Measurements from ENCODE around the gene CCSER1. TPM values are rescaled to one million over a fixed set of nuclear protein-coding genes. Genes with fewer than 3 reads are reported as not detected.

The CCSER1 gene
- total RNA-seq, 2 experiments from 2014 or later: not detected

GRCh38 chr4:90159193-90159592 lies 32.0 kb downstream of the CCSER1 start:
- Mint-ChIP-seq H3K27ac (no peak overlapping the region), H3K9me3 (no peaks in the 10 kb centered on the region), H3K4me1 (ENCODE audit: low read depth) (no peaks in the 10 kb centered on the region), H3K27me3 (no peaks in the 10 kb centered on the region), H3K36me3 (ENCODE audit: low read depth) (no peaks in the 10 kb centered on the region), H3K4me3 (no peak overlapping the region)
- intact Hi-C loops (cut with micrococcal nuclease): no loop called here
- TF ChIP-seq, protein P1, sequence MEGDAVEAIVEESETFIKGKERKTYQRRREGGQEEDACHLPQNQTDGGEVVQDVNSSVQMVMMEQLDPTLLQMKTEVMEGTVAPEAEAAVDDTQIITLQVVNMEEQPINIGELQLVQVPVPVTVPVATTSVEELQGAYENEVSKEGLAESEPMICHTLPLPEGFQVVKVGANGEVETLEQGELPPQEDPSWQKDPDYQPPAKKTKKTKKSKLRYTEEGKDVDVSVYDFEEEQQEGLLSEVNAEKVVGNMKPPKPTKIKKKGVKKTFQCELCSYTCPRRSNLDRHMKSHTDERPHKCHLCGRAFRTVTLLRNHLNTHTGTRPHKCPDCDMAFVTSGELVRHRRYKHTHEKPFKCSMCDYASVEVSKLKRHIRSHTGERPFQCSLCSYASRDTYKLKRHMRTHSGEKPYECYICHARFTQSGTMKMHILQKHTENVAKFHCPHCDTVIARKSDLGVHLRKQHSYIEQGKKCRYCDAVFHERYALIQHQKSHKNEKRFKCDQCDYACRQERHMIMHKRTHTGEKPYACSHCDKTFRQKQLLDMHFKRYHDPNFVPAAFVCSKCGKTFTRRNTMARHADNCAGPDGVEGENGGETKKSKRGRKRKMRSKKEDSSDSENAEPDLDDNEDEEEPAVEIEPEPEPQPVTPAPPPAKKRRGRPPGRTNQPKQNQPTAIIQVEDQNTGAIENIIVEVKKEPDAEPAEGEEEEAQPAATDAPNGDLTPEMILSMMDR (IDR thresholded peaks at IDR 0.05): no peak
- DNase-seq (no peak), ATAC-seq (no peak)
- ChIA-PET CTCF (no interaction called here), POLR2A (no interaction called here)

DNA sequence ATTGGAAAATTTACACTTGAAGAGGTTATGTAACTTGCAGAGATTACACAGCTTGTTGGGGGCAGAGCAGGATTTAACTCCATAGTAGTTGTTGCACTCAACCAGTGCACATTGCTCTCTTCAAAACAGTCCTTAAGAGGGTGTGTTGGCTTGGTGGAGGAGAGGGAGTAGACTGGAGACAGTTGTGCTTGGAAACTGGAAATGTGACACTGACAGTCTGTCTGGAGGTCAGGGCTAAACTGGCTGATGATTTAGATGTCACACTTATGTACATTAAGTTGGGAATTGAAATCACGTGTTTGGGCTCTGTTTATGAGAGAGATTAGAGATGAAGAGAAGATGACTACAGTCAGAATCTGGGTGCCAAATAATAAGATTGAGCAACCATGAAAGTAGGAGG lies 32.9 kb downstream of the CCSER1 start:
- H3K27me3 Mint-ChIP-seq: no peaks in the 10 kb centered on the region

GRCh38 chr4:90162566-90162965 lies 35.4 kb downstream of the CCSER1 start:
- Mint-ChIP-seq H3K4me3 (no peak overlapping the region), H3K9me3 (no peaks in the 10 kb centered on the region), H3K27me3 (no peaks in the 10 kb centered on the region), H3K36me3 (ENCODE audit: low read depth) (no peaks in the 10 kb centered on the region), H3K27ac (no peak overlapping the region), H3K4me1 (ENCODE audit: low read depth) (no peaks in the 10 kb centered on the region)
- no peak for ATAC-seq
- TF ChIP-seq, protein P1 (IDR thresholded peaks at IDR 0.05): no peak
- DNase-seq: no peak
- intact Hi-C loops (cut with micrococcal nuclease): no loop called here
- POLR2A ChIA-PET: no interaction called here
- CTCF ChIA-PET: no interaction called here

More for the DNA sequence above, 32.9 kb downstream of the CCSER1 start:
- no peak for ATAC-seq
- TF ChIP-seq, protein P1 (IDR thresholded peaks at IDR 0.05): no peak
- Mint-ChIP-seq H3K4me1 (ENCODE audit: low read depth) (no peaks in the 10 kb centered on the region), H3K27ac (no peak overlapping the region), H3K4me3 (no peak overlapping the region), H3K9me3 (no peaks in the 10 kb centered on the region), H3K36me3 (ENCODE audit: low read depth) (no peaks in the 10 kb centered on the region)
- DNase-seq: no peak
- ChIA-PET POLR2A (no interaction called here), CTCF (no interaction called here)
- intact Hi-C loops (cut with micrococcal nuclease): no loop called here

- no peaks in the 10 kb centered on the region for H3K36me3 Mint-ChIP-seq (ENCODE audit: low read depth)
- ATAC-seq: no peak
- TF ChIP-seq, protein P1 (IDR thresholded peaks at IDR 0.05): no peak
- no peak overlapping the region for H3K27ac Mint-ChIP-seq
- H3K9me3 Mint-ChIP-seq: no peaks in the 10 kb centered on the region
- POLR2A ChIA-PET: no interaction called here
- CTCF ChIA-PET: no interaction called here
- intact Hi-C loops (cut with micrococcal nuclease): no loop called here
- no peaks in the 10 kb centered on the region for H3K4me1 Mint-ChIP-seq (ENCODE audit: low read depth)
- no peak overlapping the region for H3K4me3 Mint-ChIP-seq
- no peak for DNase-seq
- H3K27me3 Mint-ChIP-seq: no peaks in the 10 kb centered on the region
Observed at GRCh38 chr4:90163872-90164271, 36.7 kb downstream of the CCSER1 start.

- Mint-ChIP-seq H3K36me3 (ENCODE audit: low read depth) (no peaks in the 10 kb centered on the region), H3K4me1 (ENCODE audit: low read depth) (no peaks in the 10 kb centered on the region), H3K27ac (no peak overlapping the region), H3K9me3 (peaks cover 7% of the 10 kb centered on the region), H3K27me3 (no peaks in the 10 kb centered on the region), H3K4me3 (no peak overlapping the region)
- ChIA-PET POLR2A (no interaction called here), CTCF (no interaction called here)
- no peak for DNase-seq
- intact Hi-C loops (cut with micrococcal nuclease): no loop called here
- TF ChIP-seq, protein P1 (IDR thresholded peaks at IDR 0.05): no peak
- ATAC-seq: no peak
Observed at GRCh38 chr4:90165883-90166282, 38.7 kb downstream of the CCSER1 start.

All from activated CD8-positive, alpha-beta T cell treated with anti-CD3 and anti-CD28 coated beads for 36 hours (primary cell).